ENCODE data around the gene AGFG2. TPM values are rescaled to one million over a fixed set of nuclear protein-coding genes. Genes with fewer than 3 reads are reported as not detected.
A peak's percentile ranks its signal among the peaks of the same experiment; 100 is the strongest.

AGFG2 gene
- total and polyA plus RNA-seq, 2 of the 13 experiments (the other 11 are each of a cell fraction or from before 2014, with no cell fraction given) = 125 to 132 TPM

DNA sequence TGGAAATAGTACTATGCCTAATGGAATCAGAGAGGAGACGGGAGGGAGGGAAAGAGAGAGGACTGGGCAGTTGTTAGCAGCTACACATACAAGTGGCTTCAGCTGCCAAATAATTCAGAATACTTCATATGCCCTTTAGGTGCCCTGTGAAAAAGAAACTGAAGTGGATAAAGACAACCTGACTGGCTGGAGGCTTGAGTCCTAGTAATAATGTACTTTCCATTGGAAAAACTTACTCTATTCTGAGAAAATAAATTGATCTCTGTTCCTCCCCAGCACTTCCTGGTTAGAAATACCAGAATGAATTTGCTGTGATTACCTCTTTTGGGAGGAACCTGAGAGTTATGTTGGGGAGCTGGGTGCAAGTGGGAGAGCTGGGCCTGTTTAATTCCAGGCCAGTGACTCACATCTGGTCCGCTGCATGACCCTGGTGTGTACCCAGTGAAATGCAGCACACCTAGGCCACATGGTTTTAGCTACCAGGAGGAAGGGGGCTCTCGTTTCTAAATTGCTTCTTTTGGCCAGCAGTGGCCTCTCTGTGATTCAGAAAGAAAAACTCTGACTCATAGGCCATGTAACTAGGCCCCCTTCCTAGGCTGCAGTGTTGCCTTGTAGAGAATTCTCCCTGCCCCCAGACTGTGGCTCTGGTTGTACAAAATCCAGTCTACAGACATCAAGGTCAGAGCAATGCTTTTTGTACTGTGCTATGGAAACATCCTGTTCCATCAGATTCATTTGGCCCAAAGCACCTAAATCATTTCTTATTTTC, 6.5 kb downstream of the AGFG2 start (continued):
- TF ChIP-seq CCDC6 (CRISPR knock-in tag; IDR thresholded peaks at IDR 0.05) = peak; percentile 21; the same call in 1 of the 2 replicates
- TF ChIP-seq, protein P1, sequence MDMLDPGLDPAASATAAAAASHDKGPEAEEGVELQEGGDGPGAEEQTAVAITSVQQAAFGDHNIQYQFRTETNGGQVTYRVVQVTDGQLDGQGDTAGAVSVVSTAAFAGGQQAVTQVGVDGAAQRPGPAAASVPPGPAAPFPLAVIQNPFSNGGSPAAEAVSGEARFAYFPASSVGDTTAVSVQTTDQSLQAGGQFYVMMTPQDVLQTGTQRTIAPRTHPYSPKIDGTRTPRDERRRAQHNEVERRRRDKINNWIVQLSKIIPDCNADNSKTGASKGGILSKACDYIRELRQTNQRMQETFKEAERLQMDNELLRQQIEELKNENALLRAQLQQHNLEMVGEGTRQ (IDR thresholded peaks at IDR 0.05; ENCODE audit: low read depth, low read length) = no peak
- TF ChIP-seq, protein P1 (CRISPR knock-in tag; IDR thresholded peaks at IDR 0.05; ENCODE audit: borderline replicate concordance) = no peak
- TF ChIP-seq, protein P2, sequence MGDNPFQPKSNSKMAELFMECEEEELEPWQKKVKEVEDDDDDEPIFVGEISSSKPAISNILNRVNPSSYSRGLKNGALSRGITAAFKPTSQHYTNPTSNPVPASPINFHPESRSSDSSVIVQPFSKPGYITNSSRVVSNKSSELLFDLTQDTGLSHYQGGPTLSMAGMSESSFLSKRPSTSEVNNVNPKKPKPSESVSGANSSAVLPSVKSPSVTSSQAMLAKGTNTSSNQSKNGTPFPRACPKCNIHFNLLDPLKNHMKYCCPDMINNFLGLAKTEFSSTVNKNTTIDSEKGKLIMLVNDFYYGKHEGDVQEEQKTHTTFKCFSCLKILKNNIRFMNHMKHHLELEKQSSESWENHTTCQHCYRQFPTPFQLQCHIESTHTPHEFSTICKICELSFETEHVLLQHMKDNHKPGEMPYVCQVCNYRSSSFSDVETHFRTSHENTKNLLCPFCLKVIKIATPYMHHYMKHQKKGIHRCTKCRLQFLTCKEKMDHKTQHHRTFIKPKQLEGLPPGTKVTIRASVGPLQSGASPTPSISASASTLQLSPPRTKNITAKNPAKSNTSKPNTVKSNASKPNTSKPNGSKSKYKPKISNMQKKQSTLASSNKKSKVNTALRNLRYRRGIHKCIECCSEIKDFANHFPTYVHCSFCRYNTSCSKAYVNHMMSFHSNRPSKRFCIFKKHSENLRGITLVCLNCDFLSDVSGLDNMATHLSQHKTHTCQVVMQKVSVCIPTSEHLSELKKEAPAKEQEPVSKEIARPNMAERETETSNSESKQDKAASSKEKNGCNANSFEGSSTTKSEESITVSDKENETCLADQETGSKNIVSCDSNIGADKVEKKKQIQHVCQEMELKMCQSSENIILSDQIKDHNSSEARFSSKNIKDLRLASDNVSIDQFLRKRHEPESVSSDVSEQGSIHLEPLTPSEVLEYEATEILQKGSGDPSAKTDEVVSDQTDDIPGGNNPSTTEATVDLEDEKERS (CRISPR knock-in tag; IDR thresholded peaks at IDR 0.05) = no peak
- no peak for TF ChIP-seq ATF7-NPFF (CRISPR knock-in tag; IDR thresholded peaks at IDR 0.05; ENCODE audit: low read depth)
- TF ChIP-seq, protein P3, sequence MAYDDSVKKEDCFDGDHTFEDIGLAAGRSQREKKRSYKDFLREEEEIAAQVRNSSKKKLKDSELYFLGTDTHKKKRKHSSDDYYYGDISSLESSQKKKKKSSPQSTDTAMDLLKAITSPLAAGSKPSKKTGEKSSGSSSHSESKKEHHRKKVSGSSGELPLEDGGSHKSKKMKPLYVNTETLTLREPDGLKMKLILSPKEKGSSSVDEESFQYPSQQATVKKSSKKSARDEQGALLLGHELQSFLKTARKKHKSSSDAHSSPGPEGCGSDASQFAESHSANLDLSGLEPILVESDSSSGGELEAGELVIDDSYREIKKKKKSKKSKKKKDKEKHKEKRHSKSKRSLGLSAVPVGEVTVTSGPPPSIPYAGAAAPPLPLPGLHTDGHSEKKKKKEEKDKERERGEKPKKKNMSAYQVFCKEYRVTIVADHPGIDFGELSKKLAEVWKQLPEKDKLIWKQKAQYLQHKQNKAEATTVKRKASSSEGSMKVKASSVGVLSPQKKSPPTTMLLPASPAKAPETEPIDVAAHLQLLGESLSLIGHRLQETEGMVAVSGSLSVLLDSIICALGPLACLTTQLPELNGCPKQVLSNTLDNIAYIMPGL (CRISPR knock-in tag; IDR thresholded peaks at IDR 0.05; ENCODE audit: borderline replicate concordance in 1 of 2, low read depth in 1 of 2) = peak; percentile 24 to 65; a peak in 2 of 4 replicates
- no peak for TF ChIP-seq ZIK1 (CRISPR knock-in tag; IDR thresholded peaks at IDR 0.05; ENCODE audit: borderline replicate concordance, low read depth)
- TF ChIP-seq ZMYM3 (CRISPR knock-in tag; IDR thresholded peaks at IDR 0.05) = no peak
- TF ChIP-seq ARID2 (CRISPR knock-in tag; IDR thresholded peaks at IDR 0.05; ENCODE audit: borderline replicate concordance) = no peak
- TF ChIP-seq, protein P4, sequence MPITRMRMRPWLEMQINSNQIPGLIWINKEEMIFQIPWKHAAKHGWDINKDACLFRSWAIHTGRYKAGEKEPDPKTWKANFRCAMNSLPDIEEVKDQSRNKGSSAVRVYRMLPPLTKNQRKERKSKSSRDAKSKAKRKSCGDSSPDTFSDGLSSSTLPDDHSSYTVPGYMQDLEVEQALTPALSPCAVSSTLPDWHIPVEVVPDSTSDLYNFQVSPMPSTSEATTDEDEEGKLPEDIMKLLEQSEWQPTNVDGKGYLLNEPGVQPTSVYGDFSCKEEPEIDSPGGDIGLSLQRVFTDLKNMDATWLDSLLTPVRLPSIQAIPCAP (CRISPR knock-in tag; IDR thresholded peaks at IDR 0.05; ENCODE audit: low read depth) = no peak
- TF ChIP-seq NR2F2 (IDR thresholded peaks at IDR 0.05; ENCODE audit: borderline replicate concordance, low read depth) = no peak
- TF ChIP-seq, protein P5, sequence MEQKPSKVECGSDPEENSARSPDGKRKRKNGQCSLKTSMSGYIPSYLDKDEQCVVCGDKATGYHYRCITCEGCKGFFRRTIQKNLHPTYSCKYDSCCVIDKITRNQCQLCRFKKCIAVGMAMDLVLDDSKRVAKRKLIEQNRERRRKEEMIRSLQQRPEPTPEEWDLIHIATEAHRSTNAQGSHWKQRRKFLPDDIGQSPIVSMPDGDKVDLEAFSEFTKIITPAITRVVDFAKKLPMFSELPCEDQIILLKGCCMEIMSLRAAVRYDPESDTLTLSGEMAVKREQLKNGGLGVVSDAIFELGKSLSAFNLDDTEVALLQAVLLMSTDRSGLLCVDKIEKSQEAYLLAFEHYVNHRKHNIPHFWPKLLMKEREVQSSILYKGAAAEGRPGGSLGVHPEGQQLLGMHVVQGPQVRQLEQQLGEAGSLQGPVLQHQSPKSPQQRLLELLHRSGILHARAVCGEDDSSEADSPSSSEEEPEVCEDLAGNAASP (CRISPR knock-in tag; IDR thresholded peaks at IDR 0.05; ENCODE audit: borderline replicate concordance) = peak; percentile 59
- no peak for TF ChIP-seq YEATS2 (CRISPR knock-in tag; IDR thresholded peaks at IDR 0.05; ENCODE audit: borderline replicate concordance)
- TF ChIP-seq, protein P6, sequence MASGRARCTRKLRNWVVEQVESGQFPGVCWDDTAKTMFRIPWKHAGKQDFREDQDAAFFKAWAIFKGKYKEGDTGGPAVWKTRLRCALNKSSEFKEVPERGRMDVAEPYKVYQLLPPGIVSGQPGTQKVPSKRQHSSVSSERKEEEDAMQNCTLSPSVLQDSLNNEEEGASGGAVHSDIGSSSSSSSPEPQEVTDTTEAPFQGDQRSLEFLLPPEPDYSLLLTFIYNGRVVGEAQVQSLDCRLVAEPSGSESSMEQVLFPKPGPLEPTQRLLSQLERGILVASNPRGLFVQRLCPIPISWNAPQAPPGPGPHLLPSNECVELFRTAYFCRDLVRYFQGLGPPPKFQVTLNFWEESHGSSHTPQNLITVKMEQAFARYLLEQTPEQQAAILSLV (CRISPR knock-in tag; IDR thresholded peaks at IDR 0.05; ENCODE audit: borderline replicate concordance) = no peak
- TF ChIP-seq CHD2 (IDR thresholded peaks at IDR 0.05; ENCODE audit: low read depth, low read length) = no peak
- TF ChIP-seq STAG1 (CRISPR knock-in tag; IDR thresholded peaks at IDR 0.05) = no peak
- TF ChIP-seq ZNF761 (CRISPR knock-in tag; conservative IDR thresholded peaks at IDR 0.05) = no peak; the same call in 1 of the 2 replicates
